ENCODE measurements around the gene TMEM30B. TPM values are rescaled to one million over a fixed set of nuclear protein-coding genes. Genes with fewer than 3 reads are reported as not detected.

TMEM30B gene
- total and polyA plus RNA-seq, 2 of the 8 experiments (the other 6 are each of a cell fraction or from before 2014, with no cell fraction given): 11.2 to 18.7 TPM

- no peak overlapping the region for H4K91ac ChIP-seq (replicated peaks; ENCODE audit: insufficient read length, low read length)
- DNase-seq (ENCODE audit: low read depth in 1 of 2, low spot score in 2 of 2): no peak
- H3K36me3 ChIP-seq (ENCODE audit: control insufficient read depth in 2 of 4, insufficient read depth in 4 of 4, low read length in 3 of 4): no peaks in the 10 kb centered on the region
- no peak overlapping the region for H3K4me2 ChIP-seq (ENCODE audit: insufficient read depth in 1 of 2, low read depth in 2 of 2, low read length in 2 of 2)
- no peaks in the 10 kb centered on the region; a peak in 2 of 7 replicates for H3K27me3 ChIP-seq (replicated peaks in 1 of 4; ENCODE audit: control insufficient read depth in 3 of 4, extremely low read depth in 1 of 4, insufficient read depth in 3 of 4, low read length in 3 of 4)
- H2AFZ ChIP-seq (ENCODE audit: low read length): no peak overlapping the region
- H3K27ac ChIP-seq (ENCODE audit: low read depth, low read length): no peak overlapping the region
- H2AK5ac ChIP-seq (ENCODE audit: low read depth, low read length): no peak overlapping the region
- H3K9ac ChIP-seq (replicated peaks in 1 of 4; ENCODE audit: extremely low read depth in 1 of 4, low read depth in 3 of 4, low read length in 3 of 4): no peak overlapping the region
- H3K18ac ChIP-seq (ENCODE audit: extremely low read depth, low read length): no peak overlapping the region
- no peak for FAIRE-seq
- no peaks in the 10 kb centered on the region for H3K79me1 ChIP-seq (ENCODE audit: low read depth, low read length)
- H3K14ac ChIP-seq (ENCODE audit: insufficient read length): no peak overlapping the region
- H4K20me1 ChIP-seq (replicated peaks in 1 of 2; ENCODE audit: control insufficient read depth in 1 of 2, insufficient read depth in 2 of 2, low read length in 2 of 2): no peaks in the 10 kb centered on the region
- no peak overlapping the region for H2BK5ac ChIP-seq (ENCODE audit: low read depth, low read length)
- H2BK120ac ChIP-seq (replicated peaks; ENCODE audit: low read depth, low read length): no peak overlapping the region
- POLR2A ChIA-PET (ENCODE audit: partially characterized antibody): interaction anchor here (1.6 kb wide), 1 partner anchor 10 kb away, joined by 4 read pairs; no protein-coding TSS in a partner anchor
- no peaks in the 10 kb centered on the region for H3K4me1 ChIP-seq (replicated peaks in 1 of 4; ENCODE audit: control insufficient read depth in 3 of 4, insufficient read depth in 4 of 4, low read length in 3 of 4)
- no peak overlapping the region for H2BK20ac ChIP-seq (ENCODE audit: low read length)
- no peak overlapping the region for H4K5ac ChIP-seq (ENCODE audit: insufficient read length, low read depth, low read length)
- no peak overlapping the region for H3K23ac ChIP-seq (ENCODE audit: insufficient read length)
- no peak for TF ChIP-seq TBP (IDR thresholded peaks at IDR 0.05; ENCODE audit: low read depth, low read length)
- TF ChIP-seq, protein P1, sequence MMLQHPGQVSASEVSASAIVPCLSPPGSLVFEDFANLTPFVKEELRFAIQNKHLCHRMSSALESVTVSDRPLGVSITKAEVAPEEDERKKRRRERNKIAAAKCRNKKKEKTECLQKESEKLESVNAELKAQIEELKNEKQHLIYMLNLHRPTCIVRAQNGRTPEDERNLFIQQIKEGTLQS (IDR thresholded peaks at IDR 0.05; ENCODE audit: insufficient read depth, low read depth, low read length): no peak
- no peak for TF ChIP-seq YY1 (IDR thresholded peaks at IDR 0.05; ENCODE audit: low read depth, low read length)
- TF ChIP-seq KDM1A (IDR thresholded peaks at IDR 0.05; ENCODE audit: borderline replicate concordance, low read length): no peak
- no peak for TF ChIP-seq CBX5 (IDR thresholded peaks at IDR 0.05; ENCODE audit: low read depth, low read length)
- no peak for TF ChIP-seq JUN (IDR thresholded peaks at IDR 0.05; ENCODE audit: low read depth, low read length)
- TF ChIP-seq ATF2 (IDR thresholded peaks at IDR 0.05; ENCODE audit: low read length): no peak
- TF ChIP-seq SIN3A (conservative IDR thresholded peaks at IDR 0.05 in 1 of 2, IDR thresholded peaks at IDR 0.05 in 1 of 2; ENCODE audit: low read depth in 1 of 2, low read length in 2 of 2): no peak
- WGBS, 2 experiments (ENCODE audit: extremely low coverage in 1 of 2, insufficient coverage in 1 of 2, insufficient read length in 1 of 2, insufficient replicate concordance in 2 of 2, low coverage in 1 of 2, low lambda C conversion rate in 2 of 2, missing lambda C conversion rate in 1 of 2): 61% methylated on average over 4 of the region's 4 CpGs; no CpG with 5 or more reads in 1 of the 2 experiments
- no peak overlapping the region for H2BK12ac ChIP-seq (ENCODE audit: low read depth, low read length)
- no peak overlapping the region for H3K56ac ChIP-seq (replicated peaks; ENCODE audit: insufficient read length, low read depth, low read length)
- no peak overlapping the region for H4K8ac ChIP-seq (ENCODE audit: extremely low read depth, insufficient read depth, low read length)
- no peaks in the 10 kb centered on the region for H3K23me2 ChIP-seq (ENCODE audit: low read depth, low read length)
- no peaks in the 10 kb centered on the region for H3K9me3 ChIP-seq (ENCODE audit: insufficient read depth in 2 of 2, low read depth in 1 of 2, low read length in 1 of 2)
- H2BK15ac ChIP-seq (ENCODE audit: low read length): no peak overlapping the region
- no peak overlapping the region for H3K4ac ChIP-seq (replicated peaks; ENCODE audit: insufficient read length, low read depth, low read length)
- no peaks in the 10 kb centered on the region for H3K79me2 ChIP-seq (ENCODE audit: control insufficient read depth in 1 of 2, insufficient read depth in 2 of 2, low read length in 2 of 2)
- H3K4me3 ChIP-seq (ENCODE audit: extremely low read depth in 1 of 4, insufficient read depth in 2 of 4, low read depth in 3 of 4, low read length in 4 of 4): no peak overlapping the region
- CTCF ChIA-PET (ENCODE audit: partially characterized antibody): interaction anchor here (1.1 to 4.7 kb wide), 6 partner anchors 9 to 97 kb away, joined by 3 to 20 read pairs (median 4); no protein-coding TSS in a partner anchor
Observed at GRCh38 chr14:61270714-61271113, 10.4 kb downstream of the TMEM30B start.

All from H1 (cell line).